Measurements from ENCODE around the gene SS18L1. TPM values are rescaled to one million over a fixed set of nuclear protein-coding genes. Genes with fewer than 3 reads are reported as not detected.

The SS18L1 gene
- total and polyA plus RNA-seq, 2 experiments from 2014 or later = 6.5 to 32.6 TPM

- ATAC-seq (no peak), DNase-seq (ENCODE audit: low spot score) (no peak)
- Histone ChIP-seq H3F3A (replicated peaks; ENCODE audit: low read depth) (no peaks in the 10 kb centered on the region), H3K9me2 (ENCODE audit: insufficient read depth) (no peaks in the 10 kb centered on the region), H3K4me3 (no peak overlapping the region), H3K36me3 (ENCODE audit: insufficient read depth) (no peaks in the 10 kb centered on the region), H2AFZ (no peak overlapping the region), H3K27ac (ENCODE audit: low read depth) (no peak overlapping the region), H3K27me3 (ENCODE audit: insufficient read depth) (peaks cover 37% of the 10 kb centered on the region), H3K4me2 (no peak overlapping the region), H3K4me1 (ENCODE audit: insufficient read depth) (peaks cover 12% of the 10 kb centered on the region), H3K79me2 (replicated peaks; ENCODE audit: insufficient read depth) (no peaks in the 10 kb centered on the region), H4K20me1 (replicated peaks; ENCODE audit: insufficient read depth) (no peaks in the 10 kb centered on the region; the same call in 1 of the 2 replicates)
- Mint-ChIP-seq H3K27ac (no peak overlapping the region), H3K27me3 (ENCODE audit: insufficient read depth, low read depth, poor library complexity) (peaks cover 31% of the 10 kb centered on the region), H3K36me3 (ENCODE audit: low read depth) (no peaks in the 10 kb centered on the region; the same call in 2 of the 3 replicates), H3K4me1 (peaks cover 21% of the 10 kb centered on the region), H3K9me3 (no peaks in the 10 kb centered on the region), H3K4me3 (no peak overlapping the region)
- TF ChIP-seq ETS1 (IDR thresholded peaks at IDR 0.05) = no peak
- no peak for TF ChIP-seq REST (IDR thresholded peaks at IDR 0.05; ENCODE audit: unreplicated experiment)
- no peak for TF ChIP-seq CREB1 (CRISPR knock-in tag; IDR thresholded peaks at IDR 0.05; ENCODE audit: low read depth)
- no peak for TF ChIP-seq POLR2AphosphoS5 (IDR thresholded peaks at IDR 0.05; ENCODE audit: low read depth)
- TF ChIP-seq EZH2 (IDR thresholded peaks at IDR 0.05; ENCODE audit: low read depth, unreplicated experiment) = no peak
Measured at GRCh38 chr20:62222972-62223371, 79.4 kb downstream of the SS18L1 start.

- Histone ChIP-seq H4K20me1 (replicated peaks; ENCODE audit: insufficient read depth) (no peaks in the 10 kb centered on the region; the same call in 1 of the 2 replicates), H3K9me2 (ENCODE audit: insufficient read depth) (no peaks in the 10 kb centered on the region), H3K4me2 (no peak overlapping the region), H3K27ac (ENCODE audit: low read depth) (no peak overlapping the region), H2AFZ (no peak overlapping the region), H3K36me3 (ENCODE audit: insufficient read depth) (no peaks in the 10 kb centered on the region), H3K4me1 (ENCODE audit: insufficient read depth) (peaks cover 8% of the 10 kb centered on the region), H3F3A (replicated peaks; ENCODE audit: low read depth) (no peaks in the 10 kb centered on the region), H3K79me2 (replicated peaks; ENCODE audit: insufficient read depth) (no peaks in the 10 kb centered on the region), H3K4me3 (no peak overlapping the region), H3K27me3 (ENCODE audit: insufficient read depth) (peaks cover 31% of the 10 kb centered on the region)
- Mint-ChIP-seq H3K27ac (no peak overlapping the region), H3K9me3 (no peaks in the 10 kb centered on the region), H3K27me3 (ENCODE audit: insufficient read depth, low read depth, poor library complexity) (peaks cover 28% of the 10 kb centered on the region), H3K4me1 (peaks cover 17% of the 10 kb centered on the region), H3K36me3 (ENCODE audit: low read depth) (no peaks in the 10 kb centered on the region; the same call in 2 of the 3 replicates), H3K4me3 (no peak overlapping the region)
- DNase-seq (ENCODE audit: low spot score) (no peak), ATAC-seq (no peak)
- TF ChIP-seq ETS1 (IDR thresholded peaks at IDR 0.05) (no peak), EZH2 (IDR thresholded peaks at IDR 0.05; ENCODE audit: low read depth, unreplicated experiment) (no peak), ZNF331 (CRISPR knock-in tag; IDR thresholded peaks at IDR 0.05; ENCODE audit: low read depth) (no peak), NANOG (IDR thresholded peaks at IDR 0.05; ENCODE audit: borderline replicate concordance) (no peak), REST (IDR thresholded peaks at IDR 0.05; ENCODE audit: unreplicated experiment) (no peak), EZH2phosphoT487 (IDR thresholded peaks at IDR 0.05; ENCODE audit: unreplicated experiment) (no peak)
Measured at GRCh38 chr20:62223571-62223970, 80.0 kb downstream of the SS18L1 start.
